CD14-positive monocyte (primary cell): ENCODE data around the gene LOXL3. TPM values are rescaled to one million over a fixed set of nuclear protein-coding genes. Genes with fewer than 3 reads are reported as not detected.

ENCODE experiments used
- DNase-seq, 3 donors: peaks; one replicate each; pipeline ENCODE4 v3.0.0-alpha.2; 2011 to 2022
- H2AFZ ChIP-seq: 2 replicates; pipeline ENCODE4 v1.6.0; 2012; ENCODE audit warnings: mild to moderate bottlenecking, low read depth, low read length, inconsistent platforms; ENCODE audit not compliant: insufficient read depth, poor library complexity, severe bottlenecking
- H3K27ac ChIP-seq, 2 donors: 1 replicate in 1 of 2; 2 replicates in 1 of 2; pipeline ENCODE4 v1.5.1; 2012 to 2013; ENCODE audit warnings: low read length in 2 of 2, control low read depth in 1 of 2, inconsistent platforms in 1 of 2, low read depth in 1 of 2, mild to moderate bottlenecking in 1 of 2
- H3K27me3 ChIP-seq, 2 donors: one replicate each; pipeline versions ENCODE4 v1.6.0 to v1.6.1; 2011 to 2013; ENCODE audit warnings: low read length in 2 of 2; ENCODE audit not compliant: control insufficient read depth in 2 of 2, insufficient read depth in 2 of 2
- H3K36me3 ChIP-seq, 2 donors: replicated peaks in 1 of 2; 1 replicate in 1 of 2; 2 replicates in 1 of 2; pipeline versions ENCODE4 v1.5.1 to v1.6.1; 2012 to 2013; ENCODE audit warnings: low read length in 2 of 2, control low read depth in 1 of 2, inconsistent platforms in 1 of 2, mild to moderate bottlenecking in 1 of 2; ENCODE audit not compliant: insufficient read depth in 2 of 2, control insufficient read depth in 1 of 2
- H3K4me1 ChIP-seq, 2 donors: 1 replicate in 1 of 2; 2 replicates in 1 of 2; pipeline versions ENCODE4 v1.5.1 to v1.6.1; 2012 to 2013; ENCODE audit warnings: low read length in 2 of 2, control low read depth in 1 of 2, inconsistent platforms in 1 of 2, mild to moderate bottlenecking in 1 of 2, moderate library complexity in 1 of 2; ENCODE audit not compliant: insufficient read depth in 2 of 2, control insufficient read depth in 1 of 2
- H3K4me2 ChIP-seq: replicated peaks from 2 replicates; pipeline ENCODE3; 2012; ENCODE audit warnings: low read length, moderate library complexity, mild to moderate bottlenecking; ENCODE audit not compliant: poor library complexity, severe bottlenecking; ENCODE audit errors: extremely low read depth
- H3K4me3 ChIP-seq, 3 experiments: fragments of 200-600 bp in 1 of 3; sonication (generic) in 1 of 3; replicated peaks in 1 of 3; 1 replicate in 2 of 3; 2 replicates in 1 of 3; pipeline ENCODE4 v1.5.1; 2011 to 2013; ENCODE audit warnings: low read length in 3 of 3, mild to moderate bottlenecking in 3 of 3, control low read depth in 2 of 3, low read depth in 2 of 3, inconsistent platforms in 1 of 3, moderate library complexity in 1 of 3
- H3K79me2 ChIP-seq: 2 replicates; pipeline ENCODE4 v1.6.0; 2012; ENCODE audit warnings: mild to moderate bottlenecking, control low read depth, inconsistent platforms, low read length, moderate library complexity; ENCODE audit not compliant: insufficient read depth
- H3K9ac ChIP-seq: 2 replicates; pipeline ENCODE4 v1.6.0; 2017; ENCODE audit warnings: low read length, mild to moderate bottlenecking; ENCODE audit not compliant: insufficient read depth, poor library complexity, severe bottlenecking
- H3K9me3 ChIP-seq, 2 donors: replicated peaks in 1 of 2; 1 replicate in 1 of 2; 2 replicates in 1 of 2; pipeline versions ENCODE4 v1.5.1 to v1.6.1; 2012 to 2013; ENCODE audit warnings: low read length in 2 of 2, control low read depth in 1 of 2; ENCODE audit not compliant: control insufficient read depth in 1 of 2, insufficient read depth in 1 of 2
- H4K20me1 ChIP-seq: 2 replicates; pipeline ENCODE4 v1.6.0; 2012; ENCODE audit warnings: mild to moderate bottlenecking, low read length, control low read depth, moderate library complexity; ENCODE audit not compliant: insufficient read depth
- H3K27ac Mint-ChIP-seq, 7 donors: one replicate each; pipeline ENCODE4 v1.8.0; 2020; ENCODE audit warnings: mild to moderate bottlenecking in 7 of 7, mixed read lengths in 7 of 7, moderate library complexity in 6 of 7, inconsistent platforms in 2 of 7
- H3K27me3 Mint-ChIP-seq, 3 donors: one replicate each; pipeline ENCODE4 v1.8.0; 2021 to 2022; ENCODE audit warnings: low read depth in 3 of 3, mild to moderate bottlenecking in 3 of 3, mixed read lengths in 3 of 3, moderate library complexity in 3 of 3, inconsistent platforms in 1 of 3
- H3K36me3 Mint-ChIP-seq, 2 donors: one replicate each; pipeline ENCODE4 v1.8.0; 2020; ENCODE audit warnings: mixed read lengths in 2 of 2, inconsistent platforms in 1 of 2, mild to moderate bottlenecking in 1 of 2
- H3K4me1 Mint-ChIP-seq: one replicate; pipeline ENCODE4 v1.8.0; 2020; ENCODE audit warnings: mild to moderate bottlenecking, mixed read lengths
- H3K4me3 Mint-ChIP-seq, 2 donors: one replicate each; pipeline ENCODE4 v1.8.0; 2020; ENCODE audit warnings: mild to moderate bottlenecking in 2 of 2, mixed read lengths in 2 of 2, moderate library complexity in 1 of 2
- H3K9me3 Mint-ChIP-seq, 7 donors: one replicate each; pipeline ENCODE4 v1.8.0; 2020 to 2022; ENCODE audit warnings: mixed read lengths in 7 of 7, mild to moderate bottlenecking in 6 of 7, moderate library complexity in 6 of 7, inconsistent platforms in 2 of 7
- WGBS: methylation state at CpG from one replicate; pipeline ENCODE4 v1.1.5; 2013; ENCODE audit warnings: missing lambda C conversion rate; ENCODE audit not compliant: insufficient coverage; 5-methylcytosine and 5-hydroxymethylcytosine counted together
- intact Hi-C, 2 donors: fragments of 100-400 bp; cut with micrococcal nuclease; formaldehyde crosslinking; loops; one replicate each; pipeline versions ENCODE4 v1.15.0 to v1.15.1; 2023
- polyA plus RNA-seq, 3 donors: library from polyadenylated mRNA; depleted of rRNA in 1 of 3; unstranded in 2 of 3; stranded (reverse) in 1 of 3; fragments of 300-500 nt in 2 of 3; fragments of >200 nt in 1 of 3; fragmentation: Illumina TruSeq in 2 of 3; gene quantifications; 1 replicate in 2 of 3; 2 replicates in 1 of 3; pipeline ENCODE4 v1.2.3, GENCODE V29; 2012 to 2021
- TF ChIP-seq, protein P1 (sequence below): fragments of 200-600 bp; IDR thresholded peaks from one replicate; pipeline ENCODE4 v1.8.0; 2022; ENCODE audit warnings: antibody characterized with exemption, mild to moderate bottlenecking

LOXL3 gene
- polyA plus RNA-seq, 3 donors = 18.2 to 35.0 (median 18.5) TPM

DNA sequence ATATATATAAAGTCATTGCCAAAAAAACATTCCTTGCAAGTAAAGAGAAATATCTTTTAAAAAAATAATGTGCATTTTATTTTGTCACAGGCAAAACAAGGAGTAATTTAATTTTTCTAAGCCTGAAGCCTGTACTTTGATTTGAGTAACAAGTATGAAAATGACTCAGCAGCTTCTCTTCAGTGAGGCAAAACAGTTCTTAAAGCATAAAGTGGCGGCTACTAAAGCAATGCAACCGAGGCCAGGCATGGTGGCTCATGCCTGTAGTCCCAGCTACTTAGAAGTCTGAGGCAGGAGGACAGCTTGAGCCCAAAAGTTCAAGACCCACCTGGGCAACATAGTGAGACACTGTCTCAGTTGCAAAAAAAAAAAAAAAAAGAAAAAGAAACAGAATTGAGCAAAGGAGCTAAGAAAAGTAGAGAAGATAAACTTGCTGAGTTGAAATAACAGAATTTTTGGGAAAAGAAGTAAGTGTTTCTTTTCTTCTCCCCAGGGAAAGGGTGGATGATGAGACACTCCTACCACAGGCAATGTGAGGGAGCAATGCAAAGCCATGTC, 30.4 kb upstream of the LOXL3 start:
- H3K4me3 ChIP-seq = no peak overlapping the region
- no peak overlapping the region for H3K9ac ChIP-seq
- no peaks in the 10 kb centered on the region for H4K20me1 ChIP-seq
- Mint-ChIP-seq H3K27me3 (peaks cover 0 to 1% (median 0%) of the 10 kb centered on the region in 3 donors), H3K36me3 (no peaks in the 10 kb centered on the region), H3K9me3 (no peaks in the 10 kb centered on the region), H3K4me3 (peak overlapping the region in 1 of 2 donors; percentile 42), H3K27ac (peak overlapping the region in 3 of 7 donors; percentile 2 to 77 (median 24)), H3K4me1 (peaks cover 37% of the 10 kb centered on the region)
- no peaks in the 10 kb centered on the region for H3K9me3 ChIP-seq
- H2AFZ ChIP-seq = peak overlapping the region; percentile 59
- no peaks in the 10 kb centered on the region for H3K79me2 ChIP-seq
- no peaks in the 10 kb centered on the region for H3K27me3 ChIP-seq
- DNase-seq = no peak
- peak overlapping the region; percentile 7 for H3K4me2 ChIP-seq
- H3K36me3 ChIP-seq = no peaks in the 10 kb centered on the region
- peak overlapping the region in 1 of 2 donors; percentile 30 for H3K27ac ChIP-seq
- intact Hi-C loops = loop anchor here (2.0 to 10.0 kb wide), 2 partner anchors 49 to 101 kb away; partner anchors contain the start of genes CCDC142 (in 1 of the 2) and TTC31 (in 1 of the 2)
- H3K4me1 ChIP-seq = peaks cover 32 to 39% of the 10 kb centered on the region in 2 donors
- 0% methylated on average over 2 of the region's 2 CpGs for WGBS
- TF ChIP-seq, protein P1, sequence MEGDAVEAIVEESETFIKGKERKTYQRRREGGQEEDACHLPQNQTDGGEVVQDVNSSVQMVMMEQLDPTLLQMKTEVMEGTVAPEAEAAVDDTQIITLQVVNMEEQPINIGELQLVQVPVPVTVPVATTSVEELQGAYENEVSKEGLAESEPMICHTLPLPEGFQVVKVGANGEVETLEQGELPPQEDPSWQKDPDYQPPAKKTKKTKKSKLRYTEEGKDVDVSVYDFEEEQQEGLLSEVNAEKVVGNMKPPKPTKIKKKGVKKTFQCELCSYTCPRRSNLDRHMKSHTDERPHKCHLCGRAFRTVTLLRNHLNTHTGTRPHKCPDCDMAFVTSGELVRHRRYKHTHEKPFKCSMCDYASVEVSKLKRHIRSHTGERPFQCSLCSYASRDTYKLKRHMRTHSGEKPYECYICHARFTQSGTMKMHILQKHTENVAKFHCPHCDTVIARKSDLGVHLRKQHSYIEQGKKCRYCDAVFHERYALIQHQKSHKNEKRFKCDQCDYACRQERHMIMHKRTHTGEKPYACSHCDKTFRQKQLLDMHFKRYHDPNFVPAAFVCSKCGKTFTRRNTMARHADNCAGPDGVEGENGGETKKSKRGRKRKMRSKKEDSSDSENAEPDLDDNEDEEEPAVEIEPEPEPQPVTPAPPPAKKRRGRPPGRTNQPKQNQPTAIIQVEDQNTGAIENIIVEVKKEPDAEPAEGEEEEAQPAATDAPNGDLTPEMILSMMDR = no peak

DNA sequence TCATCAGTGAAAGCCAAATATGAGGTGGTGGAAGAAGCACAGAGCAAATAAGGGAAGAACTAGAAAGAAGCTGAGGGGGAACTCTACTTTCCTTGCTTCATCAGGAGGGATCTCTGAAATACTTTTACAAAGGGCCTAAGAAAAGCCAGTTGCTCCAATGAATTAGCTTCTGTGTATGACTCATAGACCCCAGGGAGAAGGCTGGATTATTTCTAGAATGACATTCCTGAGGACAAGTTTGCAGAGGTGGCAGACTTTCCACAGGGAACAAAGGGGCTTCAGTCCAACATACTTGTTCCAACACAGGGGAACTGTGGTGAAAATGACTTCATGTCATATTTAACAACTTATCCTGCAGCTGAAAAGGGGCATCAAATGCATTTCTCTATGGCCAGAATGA, 29.8 kb upstream of the LOXL3 start:
- no peak overlapping the region for H3K4me2 ChIP-seq
- intact Hi-C loops = loop anchor here in 1 of 2 donors (10.0 kb wide), 1 partner anchor 49 kb away; no protein-coding TSS in a partner anchor
- DNase-seq = no peak

More for the DNA sequence above, 29.8 kb upstream of the LOXL3 start:
- no peak overlapping the region for H3K4me3 ChIP-seq
- peak overlapping the region in 1 of 2 donors; percentile 42 for H3K27ac ChIP-seq
- no peak overlapping the region for H2AFZ ChIP-seq
- Mint-ChIP-seq H3K4me3 (no peak overlapping the region), H3K4me1 (peaks cover 42% of the 10 kb centered on the region), H3K27me3 (peaks cover 0 to 1% (median 0%) of the 10 kb centered on the region in 3 donors), H3K27ac (peak overlapping the region in 2 of 7 donors; percentile 21 to 47), H3K36me3 (no peaks in the 10 kb centered on the region), H3K9me3 (no peaks in the 10 kb centered on the region)
- H3K4me1 ChIP-seq = peaks cover 38 to 45% of the 10 kb centered on the region in 2 donors
- H3K36me3 ChIP-seq = no peaks in the 10 kb centered on the region
- H3K79me2 ChIP-seq = no peaks in the 10 kb centered on the region
- TF ChIP-seq, protein P1 = no peak
- H4K20me1 ChIP-seq = no peaks in the 10 kb centered on the region
- H3K9me3 ChIP-seq = no peaks in the 10 kb centered on the region
- H3K27me3 ChIP-seq = no peaks in the 10 kb centered on the region
- no peak overlapping the region for H3K9ac ChIP-seq
